Suprapubic skin (tissue), 4 donors: ENCODE data around the gene SNX6. TPM values are rescaled to one million over a fixed set of nuclear protein-coding genes. Genes with fewer than 3 reads are reported as not detected.
A peak's percentile ranks its signal among the peaks of the same experiment; 100 is the strongest.

ENCODE experiments used
- DNase-seq, 2 donors: peaks; one replicate each; pipeline ENCODE4 v3.0.0-alpha.2; 2019; ENCODE audit warnings: low spot score in 2 of 2
- H3K27ac ChIP-seq: fragments of 200-600 bp; sonication (generic); one replicate; pipeline ENCODE4 v1.5.1; 2019
- H3K27me3 ChIP-seq: fragments of 200-600 bp; sonication (generic); one replicate; pipeline ENCODE4 v1.5.1; 2019
- H3K36me3 ChIP-seq: fragments of 200-600 bp; sonication (generic); one replicate; pipeline ENCODE4 v1.5.1; 2019
- H3K4me1 ChIP-seq: fragments of 200-600 bp; sonication (generic); one replicate; pipeline ENCODE4 v1.5.1; 2019
- H3K4me3 ChIP-seq: fragments of 200-600 bp; sonication (generic); one replicate; pipeline ENCODE4 v1.5.1; 2019; ENCODE audit warnings: mild to moderate bottlenecking
- H3K9me3 ChIP-seq: fragments of 200-600 bp; sonication (generic); one replicate; pipeline ENCODE4 v1.5.1; 2019
- CTCF ChIP-seq, 2 donors: fragments of 200-600 bp in 1 of 2; fragments of 450-650 bp in 1 of 2; sonication (generic) in 1 of 2; IDR thresholded peaks; one replicate each; pipeline ENCODE4 v1.5.1; 2016 to 2019; ENCODE audit warnings: antibody characterized with exemption in 2 of 2, mild to moderate bottlenecking in 1 of 2, moderate library complexity in 1 of 2
- EP300 ChIP-seq: sonication (generic); formaldehyde crosslinking; IDR thresholded peaks from one replicate; pipeline ENCODE4 v1.6.1; 2017; ENCODE audit warnings: antibody characterized with exemption
- POLR2A ChIP-seq, 2 donors: fragments of 450-650 bp; IDR thresholded peaks; one replicate each; pipeline ENCODE4 v1.6.1; 2017; ENCODE audit warnings: antibody characterized with exemption in 2 of 2, mild to moderate bottlenecking in 2 of 2, moderate library complexity in 2 of 2
- POLR2AphosphoS5 ChIP-seq, 3 donors: sonication (generic); formaldehyde crosslinking; IDR thresholded peaks; one replicate each; pipeline ENCODE4 v1.6.1; 2017; ENCODE audit warnings: antibody characterized with exemption in 3 of 3
- WGBS: methylation state at CpG from one replicate; pipeline ENCODE4 v1.1.5; 2018; 5-methylcytosine and 5-hydroxymethylcytosine counted together
- total RNA-seq, 4 donors: library from RNA; depleted of rRNA; stranded (reverse); fragments of >200 nt; gene quantifications; one replicate each; pipeline ENCODE4 v1.1.0, GENCODE V29; 2016

The SNX6 gene
- total RNA-seq, 4 donors from 2014 or later: 51.7 to 89.1 (median 70.9) TPM

DNA sequence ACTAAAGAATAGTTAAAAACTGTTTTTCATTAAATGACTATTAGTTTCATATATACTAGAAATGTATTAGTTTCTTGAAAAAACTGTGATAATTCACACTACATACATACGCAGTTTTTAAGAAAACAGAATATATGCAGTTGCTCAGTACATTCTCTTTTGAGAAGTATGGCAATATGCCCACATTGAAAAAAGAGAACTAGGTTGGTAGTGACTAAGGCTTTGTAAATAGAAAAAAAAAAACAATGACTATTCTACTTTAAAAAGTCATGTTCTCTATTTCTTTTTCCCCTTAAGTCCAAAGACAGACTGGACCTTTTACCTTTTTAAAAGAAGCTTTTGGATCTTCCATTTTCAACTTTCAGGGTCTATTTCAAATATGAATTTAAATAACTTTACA lies 25.0 kb downstream of the SNX6 start:
- no peaks in the 10 kb centered on the region for H3K27me3 ChIP-seq
- no peak overlapping the region for H3K4me3 ChIP-seq
- WGBS: 89% methylated on average over 1 of the region's 1 CpG
- no peak overlapping the region for H3K27ac ChIP-seq
- DNase-seq: no peak
- peaks cover 85% of the 10 kb centered on the region for H3K36me3 ChIP-seq
- H3K9me3 ChIP-seq: no peaks in the 10 kb centered on the region
- H3K4me1 ChIP-seq: no peaks in the 10 kb centered on the region
- TF ChIP-seq POLR2AphosphoS5 (IDR thresholded peaks at IDR 0.05) (no peak), POLR2A (IDR thresholded peaks at IDR 0.05) (no peak), EP300 (no peak), CTCF (IDR thresholded peaks at IDR 0.05) (no peak)

- Histone ChIP-seq H3K4me3 (no peak overlapping the region), H3K27me3 (no peaks in the 10 kb centered on the region), H3K27ac (no peak overlapping the region), H3K9me3 (no peaks in the 10 kb centered on the region), H3K4me1 (no peaks in the 10 kb centered on the region), H3K36me3 (peaks cover 100% of the 10 kb centered on the region)
- TF ChIP-seq CTCF (IDR thresholded peaks at IDR 0.05) (no peak), EP300 (no peak), POLR2AphosphoS5 (IDR thresholded peaks at IDR 0.05) (no peak), POLR2A (IDR thresholded peaks at IDR 0.05) (no peak)
- peak in 1 of 2 donors; percentile 13 for DNase-seq
- WGBS: 84% methylated on average over 3 of the region's 3 CpGs
Observed at GRCh38 chr14:34596891-34597290, 33.1 kb downstream of the SNX6 start.

DNA sequence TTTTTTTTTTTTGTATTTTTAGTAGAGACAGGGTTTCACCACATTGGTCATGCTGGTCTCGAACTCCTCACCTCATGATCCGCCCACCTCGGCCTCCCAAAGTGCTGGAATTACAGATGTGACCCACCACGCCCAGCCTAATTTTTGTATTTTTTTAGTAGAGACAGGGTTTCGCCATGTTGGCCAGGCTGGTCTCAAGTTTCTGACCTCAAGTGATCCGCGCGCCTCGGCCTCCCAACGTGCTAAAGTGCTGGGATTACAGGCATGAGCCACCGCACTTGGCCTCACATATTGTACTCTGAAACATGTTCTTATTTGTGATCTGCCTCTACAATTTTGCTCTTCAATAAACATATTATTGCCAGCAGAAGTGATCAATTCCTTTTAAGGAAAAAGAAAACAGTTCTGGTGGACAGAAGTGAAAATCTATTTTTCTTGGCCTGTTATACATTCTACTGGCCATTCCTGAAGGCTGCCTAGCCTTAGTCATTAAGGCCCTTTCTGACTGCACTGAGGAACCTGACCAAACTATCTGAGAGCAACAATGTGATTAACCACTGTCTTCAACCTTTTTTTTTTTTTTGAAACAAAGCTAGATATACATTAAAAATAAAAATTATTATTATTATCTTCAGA lies 36.1 kb downstream of the SNX6 start:
- Histone ChIP-seq H3K4me1 (no peaks in the 10 kb centered on the region), H3K4me3 (no peak overlapping the region), H3K36me3 (peaks cover 99% of the 10 kb centered on the region), H3K27ac (no peak overlapping the region), H3K9me3 (no peaks in the 10 kb centered on the region), H3K27me3 (no peaks in the 10 kb centered on the region)
- no peak for TF ChIP-seq CTCF (IDR thresholded peaks at IDR 0.05)
- TF ChIP-seq POLR2A (IDR thresholded peaks at IDR 0.05): no peak
- TF ChIP-seq POLR2AphosphoS5 (IDR thresholded peaks at IDR 0.05): no peak
- TF ChIP-seq EP300: no peak
- DNase-seq: peak; percentile 9 to 55
- WGBS: over 99% methylated on average over 11 of the region's 11 CpGs

DNA sequence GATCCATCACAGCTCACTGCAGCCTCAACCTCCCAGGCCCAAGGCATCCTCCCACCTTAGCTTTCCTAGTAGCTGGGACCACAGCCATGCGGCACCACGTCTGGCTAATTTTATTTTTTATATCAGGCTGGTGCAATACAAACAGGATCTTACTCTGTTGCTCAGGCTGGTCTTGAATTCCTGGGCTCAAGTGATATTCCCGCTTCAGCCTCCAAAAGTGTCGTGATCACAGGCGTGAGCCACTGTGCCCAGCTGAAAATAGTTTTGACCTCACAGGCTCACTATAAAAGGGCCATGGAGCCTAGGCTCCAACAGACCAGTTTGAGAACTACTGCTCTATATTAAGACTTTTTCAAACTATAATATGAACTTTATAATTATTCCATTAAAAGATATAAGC lies 37.3 kb downstream of the SNX6 start:
- no peaks in the 10 kb centered on the region for H3K27me3 ChIP-seq
- TF ChIP-seq POLR2A (IDR thresholded peaks at IDR 0.05): no peak
- TF ChIP-seq POLR2AphosphoS5 (IDR thresholded peaks at IDR 0.05): no peak
- no peak for TF ChIP-seq CTCF (IDR thresholded peaks at IDR 0.05)
- TF ChIP-seq EP300: no peak
- 98% methylated on average over 5 of the region's 5 CpGs for WGBS
- H3K27ac ChIP-seq: no peak overlapping the region
- no peaks in the 10 kb centered on the region for H3K4me1 ChIP-seq
- no peaks in the 10 kb centered on the region for H3K9me3 ChIP-seq
- peaks cover 99% of the 10 kb centered on the region for H3K36me3 ChIP-seq
- peak; percentile 5 to 13 for DNase-seq
- no peak overlapping the region for H3K4me3 ChIP-seq

GRCh38 chr14:34583525-34583924 lies 46.4 kb downstream of the SNX6 start:
- no peak overlapping the region for H3K4me3 ChIP-seq
- H3K27me3 ChIP-seq: no peaks in the 10 kb centered on the region
- H3K27ac ChIP-seq: no peak overlapping the region
- TF ChIP-seq CTCF (IDR thresholded peaks at IDR 0.05) (no peak), POLR2A (IDR thresholded peaks at IDR 0.05) (no peak), EP300 (no peak), POLR2AphosphoS5 (IDR thresholded peaks at IDR 0.05) (no peak)
- no peaks in the 10 kb centered on the region for H3K4me1 ChIP-seq
- peaks cover 79% of the 10 kb centered on the region for H3K36me3 ChIP-seq
- DNase-seq: peak in 1 of 2 donors; percentile 23
- WGBS: 90% methylated on average over 6 of the region's 6 CpGs
- no peaks in the 10 kb centered on the region for H3K9me3 ChIP-seq
